Measurements from ENCODE around the gene IGFBP4.

The IGFBP4 gene

DNA sequence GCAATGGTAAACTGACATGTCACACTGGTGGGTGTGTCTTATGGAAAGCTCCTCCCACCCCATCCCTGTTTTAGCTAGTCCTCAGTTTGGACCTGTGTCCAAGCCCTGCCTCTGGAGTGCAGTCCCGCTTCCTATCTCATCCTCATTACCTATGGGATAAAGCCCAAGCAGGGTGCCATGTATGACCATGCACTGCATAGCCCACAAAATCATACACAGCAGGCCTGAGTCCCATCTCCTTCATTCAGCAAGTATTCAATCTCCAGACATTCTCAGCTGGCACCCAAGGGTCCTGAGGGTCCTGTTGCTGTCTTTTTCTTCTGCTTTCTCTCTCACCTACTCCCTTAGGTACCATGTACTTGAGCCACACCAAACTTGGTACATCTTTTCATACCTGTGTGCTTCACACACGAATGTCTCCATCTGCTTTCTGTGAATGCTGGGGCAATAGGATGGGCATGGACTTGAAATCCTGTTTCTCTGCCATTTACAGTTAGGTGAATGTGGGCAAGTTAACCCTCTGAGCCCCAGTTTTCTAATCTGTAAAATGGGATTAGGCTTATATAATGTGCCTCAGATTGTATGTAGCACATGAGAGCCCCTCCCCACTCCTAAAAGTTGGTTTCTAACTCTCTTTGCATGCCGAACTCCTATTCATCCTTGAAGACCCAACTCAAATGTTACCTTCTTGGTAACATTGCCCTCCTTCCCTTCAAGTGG, 29.6 kb downstream of the IGFBP4 start:
- no peak for DNase-seq

DNA sequence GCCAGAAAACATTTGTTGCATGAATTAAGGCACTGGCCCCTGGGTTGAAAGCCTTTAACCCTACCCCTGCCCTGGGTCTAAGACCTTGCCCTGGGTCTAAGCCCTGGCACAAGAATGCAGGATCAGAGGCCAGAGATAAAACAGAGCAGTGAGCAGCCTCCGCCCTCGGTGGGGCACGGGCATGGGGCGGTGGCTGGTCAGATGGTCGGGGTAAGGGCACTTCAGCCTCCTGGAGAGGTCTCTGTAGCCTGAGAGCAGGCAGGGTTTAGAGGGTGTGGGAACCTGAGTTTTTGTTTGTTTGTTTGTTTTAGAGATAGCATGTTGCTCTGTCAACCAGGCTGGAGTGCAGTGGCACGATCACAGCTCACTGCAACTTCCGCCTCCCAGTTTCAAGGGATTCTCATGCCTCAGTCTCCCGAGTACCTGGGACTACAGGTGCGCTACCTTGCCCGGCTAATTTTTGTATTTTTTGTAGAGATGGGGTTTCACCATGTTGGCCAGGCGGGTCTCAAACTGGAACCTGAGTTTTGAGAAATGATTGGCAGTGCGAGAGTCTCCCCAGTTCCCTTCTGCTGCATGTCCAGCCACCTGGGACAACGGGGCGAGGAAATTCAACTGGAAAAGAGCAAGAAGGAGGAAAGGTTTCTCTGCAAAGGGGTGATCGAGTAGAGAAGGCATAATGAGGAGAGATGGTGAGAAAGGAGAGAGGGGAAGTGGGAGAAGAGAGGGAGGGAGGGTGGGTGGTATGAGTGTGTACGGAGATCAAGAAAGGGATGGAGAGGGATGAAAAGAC, 30.5 kb downstream of the IGFBP4 start:
- DNase-seq: no peak

DNA sequence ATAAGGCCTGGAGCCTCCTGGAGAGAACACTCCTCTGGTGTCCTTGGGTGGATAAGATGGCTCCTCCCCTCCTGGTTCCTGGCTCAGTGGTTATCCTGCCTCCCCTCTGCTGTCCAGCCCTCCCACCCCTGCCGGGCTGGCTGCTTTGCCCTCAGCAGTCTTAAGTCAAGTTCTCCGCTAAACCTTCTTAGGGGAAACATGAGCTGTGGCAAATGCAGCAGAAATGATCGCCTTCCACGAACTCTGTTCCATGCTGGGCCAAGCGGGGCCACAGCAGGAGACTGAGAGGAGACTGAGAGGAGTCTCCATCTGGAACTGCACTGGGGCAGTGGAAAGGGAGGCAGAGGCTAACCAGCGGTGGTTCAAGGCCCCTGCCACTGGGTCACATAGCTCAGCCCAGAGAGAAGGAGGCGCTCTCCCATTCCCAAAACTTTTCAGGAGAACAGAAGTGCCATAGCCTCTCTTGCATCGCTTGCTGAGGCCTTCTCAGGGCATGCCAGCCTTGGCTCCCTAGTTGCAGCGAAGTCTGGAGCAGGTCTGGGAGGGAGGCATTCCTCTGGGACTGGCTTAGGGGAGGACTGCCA, 31.3 kb downstream of the IGFBP4 start:
- DNase-seq: no peak

DNA sequence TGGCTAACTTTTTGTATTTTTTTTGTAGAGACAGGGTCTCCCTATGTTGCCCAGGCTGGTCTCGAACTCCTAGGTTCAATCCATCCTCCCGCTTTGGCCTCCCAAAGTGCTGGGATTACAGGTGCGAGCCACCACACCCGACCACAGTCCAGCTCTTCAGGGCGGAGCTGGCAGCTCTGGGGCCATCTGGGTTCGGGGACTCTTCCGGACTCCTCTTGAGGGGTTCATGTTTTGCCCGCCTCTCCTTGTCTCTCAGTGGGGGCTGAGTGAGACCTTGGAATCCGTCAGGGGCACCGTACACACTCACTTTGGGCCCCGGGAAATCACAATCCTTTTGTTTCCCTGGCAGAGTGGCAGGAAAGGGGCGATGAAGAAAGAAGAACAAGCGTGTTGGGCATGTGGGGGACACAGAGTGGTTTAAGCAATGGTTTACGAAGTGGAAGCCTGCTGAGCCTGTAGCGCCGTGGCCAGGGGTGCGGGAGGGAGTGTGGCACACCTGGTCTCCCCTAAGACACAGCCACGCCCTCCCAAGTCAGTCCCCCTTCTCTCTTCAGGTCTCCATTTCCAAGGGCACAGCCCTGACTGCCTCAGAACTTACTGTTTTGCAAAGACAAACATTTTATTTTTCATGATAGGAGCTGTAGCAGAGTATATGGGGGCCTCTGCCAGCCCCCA, 32.1 kb downstream of the IGFBP4 start:
- DNase-seq: no peak

DNA sequence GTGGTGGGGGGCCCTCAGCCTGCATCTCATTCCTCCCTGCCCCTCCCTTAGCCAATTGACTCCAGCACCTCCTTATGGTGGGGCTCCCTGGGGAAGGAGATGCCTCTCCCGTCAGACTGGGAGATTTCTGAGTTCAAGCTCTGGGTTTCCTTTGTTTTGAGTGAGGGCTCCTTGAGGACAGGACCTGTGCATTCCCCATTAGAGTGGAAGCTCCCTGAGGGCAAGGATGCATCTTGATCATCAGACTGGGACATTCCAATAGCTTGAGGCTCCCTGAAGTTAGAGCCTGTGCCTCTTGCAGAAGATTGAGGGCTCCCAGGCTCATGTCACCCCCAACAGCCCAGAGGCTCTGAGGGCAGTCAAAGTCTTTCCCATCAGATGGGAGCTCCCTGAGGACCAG, 34.5 kb downstream of the IGFBP4 start:
- DNase-seq: no peak

DNA sequence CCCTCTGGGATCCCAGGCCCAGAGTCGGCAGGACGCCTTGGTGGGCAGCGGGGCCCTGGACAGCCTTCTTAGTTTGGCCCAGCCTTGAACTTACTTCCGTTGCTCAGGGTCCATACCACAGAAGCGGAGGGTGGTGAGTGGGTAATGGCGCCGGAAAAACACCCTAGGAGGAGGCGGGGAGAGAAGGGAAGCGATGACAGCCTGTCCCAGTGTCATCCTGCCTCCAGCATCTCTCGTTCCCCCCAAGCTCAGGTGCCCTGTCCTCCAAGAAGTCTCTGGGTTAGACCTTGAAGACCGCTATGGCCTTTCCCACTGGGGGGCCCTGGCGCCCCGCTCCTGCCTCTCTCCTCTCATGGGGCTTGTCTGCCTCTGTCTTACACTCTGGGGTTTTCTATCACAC, 35.2 kb downstream of the IGFBP4 start:
- no peak for DNase-seq

DNA sequence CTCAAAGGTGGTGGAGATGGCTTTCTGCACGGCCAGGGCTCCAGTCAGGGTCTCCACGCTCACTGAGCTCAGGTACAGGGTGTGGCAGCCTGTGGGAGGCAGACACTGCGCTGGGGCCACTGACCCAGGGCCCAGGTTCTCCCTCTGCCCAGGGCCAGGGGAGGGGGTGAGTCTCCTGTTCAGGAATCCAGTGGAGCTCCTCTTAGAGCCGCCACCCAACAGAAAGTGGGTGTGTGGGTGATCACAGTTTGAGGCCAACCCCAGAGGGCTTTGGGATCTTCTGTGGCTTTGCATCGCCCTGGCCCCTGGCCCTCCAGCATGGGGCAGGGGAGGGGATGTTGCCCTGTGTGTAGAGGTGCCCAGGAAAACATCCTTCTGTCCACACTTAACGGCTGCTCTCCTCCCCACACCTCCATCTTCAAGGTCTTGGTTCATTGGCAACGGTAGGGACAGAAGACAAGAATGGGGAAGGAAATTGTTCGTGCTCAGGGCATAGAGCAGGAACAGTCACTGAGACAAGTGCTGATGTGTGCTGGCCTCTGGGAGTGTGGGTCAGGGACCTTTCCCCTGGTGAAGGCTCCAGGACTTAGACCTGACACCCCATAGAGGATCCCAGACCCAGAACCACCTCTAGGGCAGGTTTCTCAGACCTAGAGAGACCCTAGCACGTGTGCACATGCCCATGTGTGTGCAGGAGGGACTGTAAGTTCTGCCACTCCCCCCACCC, 36.7 kb downstream of the IGFBP4 start:
- DNase-seq: peak; percentile 17 to 34

DNA sequence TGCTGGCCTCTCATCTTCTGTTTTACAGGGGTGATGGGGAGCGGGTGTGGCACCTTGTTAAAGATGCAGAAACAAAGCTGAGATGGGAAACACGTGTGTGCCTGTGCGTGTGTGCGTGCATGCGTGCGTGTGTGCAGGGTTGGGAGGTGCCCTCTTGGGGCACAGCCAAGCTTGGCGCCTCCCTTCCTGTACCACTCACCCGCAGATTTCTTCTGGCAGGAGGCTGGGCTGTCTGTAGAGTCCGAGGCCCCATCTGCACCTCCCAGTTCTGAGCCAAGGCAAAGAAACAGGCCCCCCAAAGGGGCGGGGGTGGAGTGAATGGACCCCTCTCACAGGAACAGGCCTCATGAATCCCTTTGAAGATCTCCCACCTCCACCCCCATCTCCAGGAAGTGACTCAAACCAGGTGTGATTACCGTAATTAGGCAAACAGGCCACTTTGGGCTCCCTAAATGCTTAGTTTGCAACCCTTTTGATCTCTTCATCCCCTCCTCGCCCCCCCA, 37.3 kb downstream of the IGFBP4 start:
- peak in 1 of 2 experiments; percentile 21 for DNase-seq

DNA sequence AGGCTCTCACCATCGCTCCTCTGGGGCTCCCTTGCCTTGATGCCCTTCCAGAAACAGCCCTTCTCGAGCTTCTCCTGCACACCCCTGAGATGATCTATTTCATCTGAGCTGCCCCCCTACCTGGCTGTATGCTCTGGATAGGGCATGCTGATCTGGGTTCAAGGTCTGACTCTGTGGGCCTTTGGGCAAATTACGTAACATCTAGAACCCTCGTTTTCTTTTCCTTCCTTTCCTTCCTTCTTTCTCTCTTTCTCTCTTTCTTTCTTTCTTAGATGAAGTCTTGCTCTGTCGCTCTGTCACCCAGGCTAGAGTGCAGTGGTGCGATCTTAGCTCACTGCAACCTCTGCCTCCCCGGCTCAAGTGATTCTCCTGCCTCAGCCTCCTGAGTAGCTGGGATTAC, 37.9 kb downstream of the IGFBP4 start:
- no peak for DNase-seq

DNA sequence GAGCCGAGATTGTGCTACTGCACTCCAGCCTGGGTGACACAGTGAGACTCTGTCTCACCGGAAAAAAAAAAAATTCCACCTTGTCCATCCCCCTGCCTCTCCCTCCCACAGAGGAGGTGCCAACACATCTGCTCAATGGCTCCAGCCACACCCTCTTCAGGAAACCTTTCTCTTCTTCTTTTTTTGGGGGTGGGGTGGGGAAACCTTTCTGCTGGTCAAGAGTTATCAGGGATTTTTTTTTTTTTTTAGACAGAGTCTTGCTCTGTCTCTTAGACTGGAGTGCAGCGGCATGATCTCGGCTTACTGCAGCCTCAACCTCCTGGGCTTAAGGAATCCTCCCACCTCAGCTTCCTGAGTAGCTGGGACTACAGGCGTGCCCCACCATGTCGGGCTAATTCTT, 39.5 kb downstream of the IGFBP4 start:
- no peak for DNase-seq

DNA sequence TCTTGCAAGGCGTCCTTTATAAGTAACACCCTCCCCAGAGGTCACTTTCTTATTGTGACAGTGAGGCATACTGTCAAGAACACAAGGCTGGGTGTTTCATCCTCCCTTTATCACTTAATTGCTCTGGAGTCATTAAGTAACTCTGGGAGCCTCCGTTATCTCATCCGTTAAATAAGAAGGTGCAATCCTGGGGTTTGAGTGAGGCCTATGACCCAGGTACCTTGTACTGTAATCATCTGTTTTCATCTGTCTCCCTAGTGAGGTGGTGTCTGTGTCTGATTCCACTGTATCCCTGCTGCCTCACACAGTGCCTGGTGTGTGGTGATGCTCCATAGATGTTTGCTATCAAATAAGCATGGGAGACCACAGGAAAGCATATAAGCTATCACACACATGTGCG, 40.4 kb downstream of the IGFBP4 start:
- no peak for DNase-seq

DNA sequence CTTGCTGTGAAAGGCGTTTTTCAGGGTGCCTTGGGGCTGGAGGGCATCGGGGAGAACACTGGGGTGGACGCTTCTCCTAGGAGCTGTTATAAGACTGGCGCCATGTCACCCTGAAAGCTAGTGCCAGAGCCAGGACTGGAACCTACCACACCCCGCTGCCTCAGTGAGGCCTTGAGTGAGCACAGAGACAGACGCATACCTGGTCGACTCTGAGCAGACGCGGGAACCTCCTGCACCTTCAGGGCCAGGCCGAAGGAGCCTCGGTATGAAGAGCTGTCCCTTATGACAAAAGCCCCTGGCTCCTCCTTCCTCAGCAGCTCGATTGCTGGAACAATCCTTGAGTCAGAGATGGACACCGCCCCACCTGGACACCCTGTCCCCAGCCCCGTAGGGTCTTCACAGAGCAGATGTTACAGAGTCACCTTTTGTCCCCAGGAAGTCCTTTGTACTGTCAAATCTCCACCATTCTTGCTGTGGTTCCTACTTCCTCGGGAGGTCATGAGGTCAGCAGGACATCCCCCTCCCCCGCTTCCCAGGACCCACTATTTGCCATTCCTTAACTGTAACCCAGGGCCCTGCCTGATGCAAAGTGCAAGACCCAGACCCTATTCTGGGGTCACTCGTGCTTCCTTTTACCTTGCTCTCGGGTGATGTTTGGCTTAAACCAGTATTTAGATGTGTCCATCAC, 41.2 kb downstream of the IGFBP4 start:
- no peak for DNase-seq

DNA sequence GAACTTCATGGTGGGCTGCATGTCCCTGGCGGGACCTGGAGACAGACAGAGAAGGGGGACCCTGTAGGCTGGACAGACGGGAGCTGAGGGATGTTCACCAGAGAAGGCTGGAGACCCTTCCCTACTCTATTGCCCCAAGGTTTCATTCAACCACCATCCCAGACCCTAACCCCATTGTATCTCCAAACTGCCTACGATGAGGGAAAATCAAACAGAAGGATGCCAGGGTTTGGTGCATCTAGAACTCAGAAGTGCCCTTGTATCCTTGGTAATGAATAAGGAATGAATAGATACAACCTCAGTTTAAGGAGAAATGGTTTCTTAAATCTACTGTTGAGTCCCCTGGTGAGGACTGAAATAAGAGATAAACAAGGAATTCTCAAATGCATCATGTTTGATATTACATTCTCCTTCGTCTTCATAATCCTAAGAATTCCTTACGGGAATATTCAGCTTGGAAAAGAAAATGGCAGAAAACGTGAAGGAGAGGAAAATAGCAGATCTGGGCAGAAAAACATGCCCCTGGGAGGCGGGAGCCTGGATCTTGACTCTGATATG, 41.8 kb downstream of the IGFBP4 start:
- DNase-seq: no peak

DNA sequence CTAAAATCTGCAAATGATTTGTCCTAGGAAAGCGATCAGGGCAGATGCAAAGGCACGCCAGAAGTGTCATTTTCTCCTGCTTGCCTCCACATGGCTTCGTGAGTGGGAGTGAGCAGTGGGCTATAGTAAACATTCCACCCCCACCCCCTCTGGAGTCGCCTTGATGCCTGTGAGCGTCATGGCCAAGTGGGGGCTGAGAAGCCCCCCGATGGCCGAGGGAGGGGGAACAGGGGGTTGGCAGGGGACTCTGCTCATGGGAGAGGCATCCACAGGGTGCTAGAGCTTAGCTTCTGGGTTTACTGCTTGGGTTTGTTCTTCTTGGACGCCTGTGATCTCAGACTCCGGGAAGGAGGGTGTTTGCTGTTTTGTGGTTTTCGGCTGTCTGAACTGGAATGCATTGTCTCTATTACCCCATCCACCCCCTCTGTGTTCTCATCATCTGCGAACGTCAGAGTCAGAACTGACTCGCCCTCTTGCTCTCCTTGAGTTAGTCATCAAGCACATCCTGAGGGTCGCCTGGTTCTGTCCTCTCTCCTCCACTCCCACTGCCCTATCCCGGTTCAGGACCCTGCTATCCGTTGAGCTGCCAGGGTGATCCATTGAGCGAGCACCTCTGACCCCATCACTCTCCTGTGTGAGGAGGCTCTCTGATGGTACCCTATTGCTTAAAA, 42.7 kb downstream of the IGFBP4 start:
- no peak for DNase-seq

DNA sequence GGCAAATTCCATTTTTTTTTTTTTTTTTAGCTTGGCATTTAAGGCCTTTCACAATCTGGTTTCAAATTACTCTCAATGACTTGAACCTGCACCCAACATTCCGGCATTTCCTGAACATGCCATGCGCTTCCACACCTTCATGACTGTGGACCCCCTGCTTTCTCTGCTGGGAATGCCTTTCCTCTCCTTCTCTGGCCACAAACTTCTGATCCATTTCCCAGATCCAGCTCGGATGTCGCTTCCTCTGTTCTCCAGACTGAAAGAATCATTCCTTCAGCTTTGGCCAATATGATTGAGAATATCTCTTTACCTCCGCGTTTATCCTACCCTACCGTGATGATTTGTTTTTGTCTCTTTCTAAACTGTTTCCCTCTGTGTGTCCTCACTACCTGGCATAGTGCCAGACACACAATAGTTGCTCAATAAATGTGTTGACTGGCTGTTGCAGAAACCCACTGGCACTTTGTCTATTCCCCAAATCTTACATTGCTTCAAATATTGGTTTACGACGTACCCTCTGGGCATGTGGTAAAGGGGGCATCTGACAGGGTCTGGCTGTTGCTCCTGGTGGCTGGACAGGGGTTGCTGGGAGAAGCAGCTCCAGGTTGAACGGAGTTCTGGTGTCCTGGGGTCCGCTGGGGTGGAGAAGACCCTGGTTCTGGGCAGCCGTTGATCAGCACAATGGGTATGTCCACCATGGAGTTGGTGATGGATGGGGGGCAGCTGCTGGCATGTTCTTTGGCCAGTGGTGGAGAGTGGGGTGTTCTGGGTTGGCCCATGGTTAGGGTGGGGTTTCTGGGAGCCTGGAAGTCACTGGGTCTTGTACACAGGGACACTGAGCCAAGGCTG, 43.5 kb downstream of the IGFBP4 start:
- DNase-seq: no peak

DNA sequence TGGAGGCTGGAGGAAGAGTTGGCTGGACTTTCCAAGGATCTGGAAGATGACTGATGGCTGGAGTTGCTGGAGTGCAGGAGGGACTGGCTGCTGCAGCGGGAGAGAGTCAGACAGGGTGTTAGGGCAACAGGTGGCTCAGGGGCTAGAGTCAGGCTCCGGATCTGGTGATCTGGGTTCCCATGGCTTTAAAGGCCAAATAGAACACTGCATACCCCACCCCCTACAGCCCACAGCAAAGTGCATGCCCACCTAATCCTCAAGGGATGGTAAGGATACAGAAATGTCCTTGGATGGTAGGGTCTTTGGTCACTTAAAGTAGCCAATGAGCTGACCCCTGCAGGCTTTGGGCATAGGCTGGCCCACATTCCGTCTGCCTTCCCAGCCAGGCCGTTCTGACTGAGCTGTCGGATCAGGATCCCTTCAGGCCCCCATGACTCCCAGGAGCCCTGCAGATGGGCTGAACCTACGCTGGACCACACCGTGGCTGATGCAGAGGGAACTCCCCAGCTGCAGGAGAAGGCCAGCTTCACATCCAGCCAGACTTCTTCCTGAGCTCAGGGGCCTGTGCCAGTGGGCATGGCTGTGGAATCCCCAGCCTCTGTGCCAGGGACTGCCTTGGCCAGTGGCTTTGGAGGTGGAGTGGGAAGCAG, 44.2 kb downstream of the IGFBP4 start:
- DNase-seq: no peak

DNA sequence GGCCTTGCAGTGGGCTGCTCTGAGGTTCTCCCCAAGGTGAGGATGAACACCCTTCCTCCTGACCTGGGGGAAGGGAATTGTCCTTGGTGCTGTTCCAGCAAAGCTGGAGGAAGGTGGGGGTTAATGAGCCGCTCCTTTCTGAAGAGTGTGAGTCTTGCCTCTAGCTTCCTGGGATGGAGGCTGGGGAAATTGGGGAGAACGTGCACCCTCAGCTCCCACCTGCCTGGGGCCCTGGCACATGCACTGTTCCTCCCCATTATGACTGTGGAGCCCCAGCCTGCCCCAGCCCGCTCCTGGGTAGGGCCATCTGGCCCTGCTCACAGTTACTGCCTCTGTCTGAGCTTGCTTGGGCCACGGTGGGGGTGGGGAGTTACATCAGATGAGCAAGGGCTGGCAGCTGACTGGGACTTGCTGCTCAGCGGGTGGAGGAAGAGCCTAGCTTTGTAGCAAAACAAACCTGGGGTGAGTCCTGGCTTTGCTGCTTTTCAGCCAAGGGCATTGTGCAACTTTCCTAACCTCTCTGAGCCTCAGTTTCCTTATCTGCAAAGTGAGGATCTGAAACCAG, 47.1 kb downstream of the IGFBP4 start:
- DNase-seq: no peak

DNA sequence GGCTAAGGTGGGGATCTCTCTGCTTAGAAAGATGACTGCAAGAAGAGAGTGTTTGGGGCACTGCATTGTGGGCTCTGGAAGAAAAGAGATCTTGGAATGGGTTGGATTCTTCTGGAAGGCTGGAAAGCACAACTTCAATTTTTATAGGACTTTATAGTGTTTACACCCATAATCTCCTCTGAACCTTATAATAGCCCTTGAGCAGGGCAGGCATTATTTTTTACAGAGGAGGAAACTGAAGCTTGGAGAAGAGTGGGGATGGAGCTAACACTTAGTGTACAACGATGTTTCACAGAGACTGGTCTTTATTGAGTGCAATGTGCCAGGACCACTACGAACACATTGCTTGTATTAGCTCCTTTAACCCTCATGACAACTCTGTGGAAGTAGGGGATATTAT, 47.7 kb downstream of the IGFBP4 start:
- DNase-seq: no peak

DNA sequence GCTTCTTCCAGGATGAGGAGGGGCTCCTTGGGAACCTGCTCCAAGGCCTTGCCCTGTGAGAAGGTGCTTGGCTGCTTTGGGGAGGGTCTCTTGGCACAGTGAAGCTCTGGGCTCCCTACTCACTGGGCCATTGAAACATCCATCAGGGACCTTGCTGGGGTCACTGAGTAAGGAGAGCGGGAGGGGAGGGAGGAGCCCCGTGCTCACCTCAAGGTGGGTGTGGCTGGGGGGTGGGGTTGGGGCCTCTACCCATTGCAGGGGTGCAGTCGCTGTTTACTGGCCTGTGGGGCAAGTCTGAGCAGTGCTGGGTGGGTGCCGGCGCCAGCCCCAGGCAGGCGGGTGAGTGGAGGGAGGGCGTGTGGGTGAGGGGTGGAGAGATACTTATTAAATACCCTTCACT, 48.2 kb downstream of the IGFBP4 start:
- no peak for DNase-seq
